Fibroblast of mammary gland (primary cell): ENCODE results near the gene TPP1.

Experiments
- DNase-seq: peaks from one replicate; pipeline ENCODE4 v3.0.0-alpha.2; 2010; ENCODE audit warnings: low read depth
- H3K4me3 ChIP-seq: 2 replicates; pipeline ENCODE4 v1.5.1; 2011; ENCODE audit warnings: low read depth, mild to moderate bottlenecking, low read length, moderate library complexity; ENCODE audit not compliant: control insufficient read depth
- TF ChIP-seq, protein P1 (sequence below): conservative IDR thresholded peaks from 2 replicates; pipeline ENCODE4 v1.5.1; 2011; ENCODE audit warnings: low read depth, low read length, inconsistent platforms; ENCODE audit not compliant: control insufficient read depth, insufficient read depth

The TPP1 gene

GRCh38 chr11:6647836-6648235 is 28.6 kb upstream of the TPP1 start:
- TF ChIP-seq, protein P1, sequence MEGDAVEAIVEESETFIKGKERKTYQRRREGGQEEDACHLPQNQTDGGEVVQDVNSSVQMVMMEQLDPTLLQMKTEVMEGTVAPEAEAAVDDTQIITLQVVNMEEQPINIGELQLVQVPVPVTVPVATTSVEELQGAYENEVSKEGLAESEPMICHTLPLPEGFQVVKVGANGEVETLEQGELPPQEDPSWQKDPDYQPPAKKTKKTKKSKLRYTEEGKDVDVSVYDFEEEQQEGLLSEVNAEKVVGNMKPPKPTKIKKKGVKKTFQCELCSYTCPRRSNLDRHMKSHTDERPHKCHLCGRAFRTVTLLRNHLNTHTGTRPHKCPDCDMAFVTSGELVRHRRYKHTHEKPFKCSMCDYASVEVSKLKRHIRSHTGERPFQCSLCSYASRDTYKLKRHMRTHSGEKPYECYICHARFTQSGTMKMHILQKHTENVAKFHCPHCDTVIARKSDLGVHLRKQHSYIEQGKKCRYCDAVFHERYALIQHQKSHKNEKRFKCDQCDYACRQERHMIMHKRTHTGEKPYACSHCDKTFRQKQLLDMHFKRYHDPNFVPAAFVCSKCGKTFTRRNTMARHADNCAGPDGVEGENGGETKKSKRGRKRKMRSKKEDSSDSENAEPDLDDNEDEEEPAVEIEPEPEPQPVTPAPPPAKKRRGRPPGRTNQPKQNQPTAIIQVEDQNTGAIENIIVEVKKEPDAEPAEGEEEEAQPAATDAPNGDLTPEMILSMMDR: no peak
- DNase-seq: no peak
- no peak overlapping the region for H3K4me3 ChIP-seq

DNA sequence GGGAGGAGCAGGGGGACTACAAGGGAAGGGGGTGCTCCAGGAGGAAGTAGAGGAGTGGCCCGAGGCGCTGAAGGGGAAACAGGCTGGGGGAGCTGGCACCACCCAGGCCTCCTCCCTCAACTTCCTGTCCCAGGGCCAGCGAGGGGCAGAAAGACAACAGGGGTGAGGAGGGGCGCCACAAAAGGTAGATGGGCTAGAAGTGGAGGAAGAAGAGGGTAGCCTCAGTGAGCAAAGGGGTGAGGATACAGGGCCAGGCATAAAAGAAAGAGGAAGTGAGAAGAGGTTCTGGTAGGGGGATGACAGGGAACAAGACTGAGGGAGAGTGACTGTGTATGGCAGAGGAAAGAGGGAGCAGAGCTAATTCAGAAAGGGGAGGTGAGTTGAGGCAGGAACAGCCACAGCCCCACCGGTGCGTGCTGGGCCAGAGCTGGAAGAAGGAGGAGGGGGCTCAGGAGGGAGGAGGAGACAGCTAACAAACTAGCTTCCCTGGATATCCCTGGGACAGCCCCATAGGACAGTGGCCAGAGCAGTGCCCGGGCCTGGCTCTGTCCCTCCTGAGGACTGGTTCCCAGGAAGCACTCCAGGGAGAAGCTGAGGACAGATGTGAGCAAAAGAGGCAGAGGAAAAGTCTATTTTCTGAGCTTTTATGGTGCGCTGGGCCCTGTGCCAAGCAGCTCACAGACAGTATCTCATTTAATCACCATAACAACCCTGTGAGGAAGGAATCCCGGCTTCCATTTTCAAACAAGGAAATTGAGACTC is 27.9 kb upstream of the TPP1 start:
- TF ChIP-seq, protein P1: no peak
- no peak overlapping the region for H3K4me3 ChIP-seq
- DNase-seq: peak; percentile 37

DNA sequence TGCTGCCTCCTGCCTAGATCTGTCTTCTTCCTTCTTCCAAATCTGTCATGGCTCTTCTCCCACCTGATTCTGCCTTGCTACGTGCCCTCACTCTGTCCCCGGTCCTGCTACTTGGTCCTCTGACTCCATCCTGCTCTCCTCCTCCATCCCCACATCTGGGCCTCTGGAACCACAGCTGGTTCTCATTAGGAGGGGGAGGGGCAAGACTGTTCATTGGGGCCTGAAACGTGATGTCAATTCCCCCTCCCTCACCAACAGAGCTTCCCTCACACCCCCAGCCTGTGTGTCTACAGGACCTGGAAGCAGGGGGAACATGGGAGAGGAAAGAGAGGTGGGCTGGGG is 27.3 kb upstream of the TPP1 start:
- DNase-seq: peak; percentile 78
- peak overlapping the region; percentile 24 for H3K4me3 ChIP-seq
- TF ChIP-seq, protein P1: no peak

- TF ChIP-seq, protein P1: no peak
- peak; percentile 91 for DNase-seq
- H3K4me3 ChIP-seq: peak overlapping the region; percentile 24
Observed at GRCh38 chr11:6646071-6646470, 26.8 kb upstream of the TPP1 start.

DNA sequence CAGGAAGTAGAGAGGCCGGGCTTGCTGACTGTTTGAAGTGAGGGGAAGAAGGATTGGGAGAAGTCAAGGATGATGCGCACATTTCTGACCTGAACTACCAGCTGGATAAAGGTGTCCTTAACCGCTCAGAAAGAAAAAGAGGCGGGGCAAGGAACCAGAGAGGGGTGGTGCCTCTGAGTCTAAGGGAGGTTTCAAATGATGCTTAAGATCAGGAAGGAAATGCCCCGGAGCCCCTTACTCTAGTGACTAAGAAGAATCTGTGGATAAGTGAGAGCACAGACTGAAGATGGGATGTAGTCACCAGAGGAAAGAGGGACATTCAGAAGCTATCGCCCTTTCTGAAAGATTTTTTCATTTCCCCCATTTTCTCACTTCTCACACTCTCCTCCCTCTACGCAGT is 23.7 kb upstream of the TPP1 start:
- no peak for DNase-seq
- TF ChIP-seq, protein P1: no peak
- H3K4me3 ChIP-seq: no peak overlapping the region

GRCh38 chr11:6640985-6641701 is 21.9 kb upstream of the TPP1 start:
- TF ChIP-seq, protein P1: no peak

More at GRCh38 chr11:6640985-6641701, 21.9 kb upstream of the TPP1 start:
- no peak overlapping the region for H3K4me3 ChIP-seq
- no peak for DNase-seq
